Measurements from ENCODE around the gene BTAF1.
A peak's percentile ranks its signal among the peaks of the same experiment; 100 is the strongest.

BTAF1 gene

GRCh38 chr10:91930939-91931338 lies 7.4 kb downstream of the BTAF1 start:
- no peaks in the 10 kb centered on the region for H3K9me3 ChIP-seq (ENCODE audit: control insufficient read depth, low read length)

DNA sequence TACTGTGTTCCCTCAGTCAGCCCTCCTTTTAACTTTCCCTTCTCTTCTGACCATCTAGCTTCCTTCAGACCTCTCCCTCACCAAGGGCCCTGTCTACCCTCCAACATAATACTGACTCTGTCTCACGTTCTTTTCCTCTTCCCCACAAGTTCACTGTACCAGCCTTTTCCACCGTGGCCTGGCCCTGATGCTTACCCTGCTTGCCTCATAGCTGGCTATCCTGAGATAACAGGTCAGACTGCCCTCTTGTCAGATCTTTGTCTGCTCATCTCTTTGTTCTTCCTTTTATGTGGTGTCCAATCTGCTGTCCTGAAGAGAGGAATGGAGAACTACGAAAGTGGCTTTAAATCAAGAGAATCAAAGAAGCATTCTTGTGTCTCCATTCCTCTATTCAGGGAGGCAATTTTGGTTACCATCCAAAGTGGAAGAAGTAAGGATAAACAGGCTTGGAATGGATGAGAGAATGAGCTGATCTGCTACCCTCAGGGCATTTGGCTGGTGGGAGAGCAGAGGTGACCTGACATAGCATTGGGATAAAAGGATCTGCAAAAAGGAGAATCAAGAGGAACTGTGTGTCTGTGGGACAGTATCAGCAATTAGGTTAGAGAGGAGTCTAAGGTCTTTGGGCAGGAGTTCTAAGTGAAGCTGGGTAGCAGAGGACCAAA lies 8.1 kb downstream of the BTAF1 start:
- Histone ChIP-seq H3K14ac (ENCODE audit: low read length in 2 of 2) (no peak overlapping the region), H3K27me3 (ENCODE audit: control insufficient read depth in 1 of 2, insufficient read depth in 1 of 2, low read length in 2 of 2) (no peaks in the 10 kb centered on the region), H2BK120ac (ENCODE audit: low read depth, low read length) (no peak overlapping the region), H3K36me3 (ENCODE audit: control insufficient read depth in 1 of 2, insufficient read depth in 2 of 2, low read depth in 1 of 2, low read length in 2 of 2) (peaks cover 10 to 28% of the 10 kb centered on the region in 2 experiments), H3K79me1 (replicated peaks; ENCODE audit: low read length, poor library complexity, severe bottlenecking) (peaks cover 20% of the 10 kb centered on the region), H3K4me3 (ENCODE audit: insufficient read depth in 1 of 2, low read depth in 1 of 2, low read length in 2 of 2) (no peak overlapping the region), H2BK15ac (ENCODE audit: low read depth, poor library complexity, severe bottlenecking) (no peak overlapping the region), H2BK12ac (ENCODE audit: low read length in 2 of 2) (no peak overlapping the region), H4K8ac (ENCODE audit: low read length) (no peak overlapping the region), H3K9me3 (ENCODE audit: control insufficient read depth, low read length) (no peaks in the 10 kb centered on the region), H3K18ac (ENCODE audit: low read depth in 1 of 2, low read length in 2 of 2) (no peak overlapping the region), H3K9ac (ENCODE audit: low read length) (no peak overlapping the region), H3K4me1 (ENCODE audit: control insufficient read depth, insufficient read depth, low read depth, low read length) (peaks cover 5% of the 10 kb centered on the region), H2BK5ac (ENCODE audit: low read depth, low read length, poor library complexity, severe bottlenecking) (no peak overlapping the region), H2AFZ (ENCODE audit: low read depth, low read length) (no peak overlapping the region), H3K27ac (ENCODE audit: low read length, poor library complexity, severe bottlenecking) (no peak overlapping the region), H3K4ac (ENCODE audit: low read depth in 1 of 2, low read length in 2 of 2) (no peak overlapping the region), H2AK5ac (ENCODE audit: low read length, severe bottlenecking) (no peak overlapping the region), H4K91ac (ENCODE audit: low read length) (no peak overlapping the region), H3K4me2 (ENCODE audit: low read length, poor library complexity, severe bottlenecking) (no peak overlapping the region), H3K23ac (ENCODE audit: low read length in 2 of 2) (no peak overlapping the region)
- DNase-seq, result no peak
- WGBS, result 95% methylated on average over 3 of the region's 3 CpGs

More at GRCh38 chr10:91930939-91931338, 7.4 kb downstream of the BTAF1 start:
- Histone ChIP-seq H2BK120ac (ENCODE audit: low read depth, low read length) (no peak overlapping the region), H3K79me1 (replicated peaks; ENCODE audit: low read length, poor library complexity, severe bottlenecking) (peaks cover 14% of the 10 kb centered on the region), H2BK15ac (ENCODE audit: low read depth, poor library complexity, severe bottlenecking) (no peak overlapping the region), H3K27me3 (ENCODE audit: control insufficient read depth in 1 of 2, insufficient read depth in 1 of 2, low read length in 2 of 2) (no peaks in the 10 kb centered on the region), H4K91ac (ENCODE audit: low read length) (no peak overlapping the region), H2BK5ac (ENCODE audit: low read depth, low read length, poor library complexity, severe bottlenecking) (no peak overlapping the region), H4K8ac (ENCODE audit: low read length) (no peak overlapping the region), H2BK12ac (ENCODE audit: low read length in 2 of 2) (no peak overlapping the region), H3K4ac (ENCODE audit: low read depth in 1 of 2, low read length in 2 of 2) (no peak overlapping the region), H2AFZ (ENCODE audit: low read depth, low read length) (no peak overlapping the region), H3K18ac (ENCODE audit: low read depth in 1 of 2, low read length in 2 of 2) (no peak overlapping the region), H3K36me3 (ENCODE audit: control insufficient read depth in 1 of 2, insufficient read depth in 2 of 2, low read depth in 1 of 2, low read length in 2 of 2) (peaks cover 9 to 26% of the 10 kb centered on the region in 2 experiments), H3K9ac (ENCODE audit: low read length) (no peak overlapping the region), H3K4me2 (ENCODE audit: low read length, poor library complexity, severe bottlenecking) (no peak overlapping the region), H3K23ac (ENCODE audit: low read length in 2 of 2) (no peak overlapping the region), H3K27ac (ENCODE audit: low read length, poor library complexity, severe bottlenecking) (no peak overlapping the region), H2AK5ac (ENCODE audit: low read length, severe bottlenecking) (no peak overlapping the region), H3K4me3 (ENCODE audit: insufficient read depth in 1 of 2, low read depth in 1 of 2, low read length in 2 of 2) (no peak overlapping the region), H3K4me1 (ENCODE audit: control insufficient read depth, insufficient read depth, low read depth, low read length) (peaks cover 5% of the 10 kb centered on the region), H3K14ac (ENCODE audit: low read length in 2 of 2) (no peak overlapping the region)
- no peak for DNase-seq
- WGBS, result no CpG with 5 or more reads among the region's 3 CpGs

GRCh38 chr10:91932737-91933136 lies 9.2 kb downstream of the BTAF1 start:
- no peak overlapping the region for H3K27ac ChIP-seq (ENCODE audit: low read length, poor library complexity, severe bottlenecking)
- peak overlapping the region; percentile 67 for H2BK15ac ChIP-seq (ENCODE audit: low read depth, poor library complexity, severe bottlenecking)
- DNase-seq, result no peak
- H3K4ac ChIP-seq (ENCODE audit: low read depth in 1 of 2, low read length in 2 of 2), result no peak overlapping the region
- no peaks in the 10 kb centered on the region for H3K27me3 ChIP-seq (ENCODE audit: control insufficient read depth in 1 of 2, insufficient read depth in 1 of 2, low read length in 2 of 2)
- H3K23ac ChIP-seq (ENCODE audit: low read length in 2 of 2), result no peak overlapping the region
- peaks cover 5% of the 10 kb centered on the region for H3K4me1 ChIP-seq (ENCODE audit: control insufficient read depth, insufficient read depth, low read depth, low read length)
- H3K79me1 ChIP-seq (replicated peaks; ENCODE audit: low read length, poor library complexity, severe bottlenecking), result peaks cover 20% of the 10 kb centered on the region
- H3K14ac ChIP-seq (ENCODE audit: low read length in 2 of 2), result no peak overlapping the region
- no peak overlapping the region for H4K8ac ChIP-seq (ENCODE audit: low read length)
- WGBS, result 100% methylated on average over 1 of the region's 1 CpG
- H3K36me3 ChIP-seq (ENCODE audit: control insufficient read depth in 1 of 2, insufficient read depth in 2 of 2, low read depth in 1 of 2, low read length in 2 of 2), result peaks cover 15 to 39% of the 10 kb centered on the region in 2 experiments
- no peak overlapping the region for H2AFZ ChIP-seq (ENCODE audit: low read depth, low read length)
- no peaks in the 10 kb centered on the region for H3K9me3 ChIP-seq (ENCODE audit: control insufficient read depth, low read length)
- H3K18ac ChIP-seq (ENCODE audit: low read depth in 1 of 2, low read length in 2 of 2), result no peak overlapping the region
- H2BK120ac ChIP-seq (ENCODE audit: low read depth, low read length), result peak overlapping the region; percentile 34
- H3K4me3 ChIP-seq (ENCODE audit: insufficient read depth in 1 of 2, low read depth in 1 of 2, low read length in 2 of 2), result no peak overlapping the region
- no peak overlapping the region for H4K91ac ChIP-seq (ENCODE audit: low read length)
- H2AK5ac ChIP-seq (ENCODE audit: low read length, severe bottlenecking), result no peak overlapping the region
- no peak overlapping the region for H2BK5ac ChIP-seq (ENCODE audit: low read depth, low read length, poor library complexity, severe bottlenecking)
- H3K4me2 ChIP-seq (ENCODE audit: low read length, poor library complexity, severe bottlenecking), result no peak overlapping the region
- no peak overlapping the region for H3K9ac ChIP-seq (ENCODE audit: low read length)
- no peak overlapping the region for H2BK12ac ChIP-seq (ENCODE audit: low read length in 2 of 2)

GRCh38 chr10:91935886-91936285 lies 12.3 kb downstream of the BTAF1 start:
- DNase-seq, result no peak

More at GRCh38 chr10:91935886-91936285, 12.3 kb downstream of the BTAF1 start:
- H2AK5ac ChIP-seq (ENCODE audit: low read length, severe bottlenecking), result no peak overlapping the region
- H2BK12ac ChIP-seq (ENCODE audit: low read length in 2 of 2), result no peak overlapping the region
- H3K9me3 ChIP-seq (ENCODE audit: control insufficient read depth, low read length), result no peaks in the 10 kb centered on the region
- 96% methylated on average over 2 of the region's 2 CpGs for WGBS
- no peak overlapping the region for H3K27ac ChIP-seq (ENCODE audit: low read length, poor library complexity, severe bottlenecking)
- no peak overlapping the region for H3K4me2 ChIP-seq (ENCODE audit: low read length, poor library complexity, severe bottlenecking)
- peaks cover 12 to 49% of the 10 kb centered on the region in 2 experiments for H3K36me3 ChIP-seq (ENCODE audit: control insufficient read depth in 1 of 2, insufficient read depth in 2 of 2, low read depth in 1 of 2, low read length in 2 of 2)
- no peak overlapping the region for H4K91ac ChIP-seq (ENCODE audit: low read length)
- peaks cover 2% of the 10 kb centered on the region for H3K4me1 ChIP-seq (ENCODE audit: control insufficient read depth, insufficient read depth, low read depth, low read length)
- no peak overlapping the region for H2AFZ ChIP-seq (ENCODE audit: low read depth, low read length)
- no peak overlapping the region for H3K18ac ChIP-seq (ENCODE audit: low read depth in 1 of 2, low read length in 2 of 2)
- H3K79me1 ChIP-seq (replicated peaks; ENCODE audit: low read length, poor library complexity, severe bottlenecking), result peaks cover 18% of the 10 kb centered on the region
- no peak overlapping the region for H2BK15ac ChIP-seq (ENCODE audit: low read depth, poor library complexity, severe bottlenecking)
- H2BK120ac ChIP-seq (ENCODE audit: low read depth, low read length), result no peak overlapping the region
- no peak overlapping the region for H3K4ac ChIP-seq (ENCODE audit: low read depth in 1 of 2, low read length in 2 of 2)
- H3K9ac ChIP-seq (ENCODE audit: low read length), result no peak overlapping the region
- H4K8ac ChIP-seq (ENCODE audit: low read length), result no peak overlapping the region
- no peak overlapping the region for H3K23ac ChIP-seq (ENCODE audit: low read length in 2 of 2)
- no peak overlapping the region for H3K4me3 ChIP-seq (ENCODE audit: insufficient read depth in 1 of 2, low read depth in 1 of 2, low read length in 2 of 2)
- H3K27me3 ChIP-seq (ENCODE audit: control insufficient read depth in 1 of 2, insufficient read depth in 1 of 2, low read length in 2 of 2), result no peaks in the 10 kb centered on the region
- no peak overlapping the region for H2BK5ac ChIP-seq (ENCODE audit: low read depth, low read length, poor library complexity, severe bottlenecking)
- H3K14ac ChIP-seq (ENCODE audit: low read length in 2 of 2), result no peak overlapping the region
